GM19328 (cell line): ENCODE data around the gene ANKRD44.

Experiments used
- ATAC-seq: cut with Tn5 transposase; IDR thresholded peaks from one replicate; pipeline ENCODE4 v1.9.1; 2021; ENCODE audit warnings: mild to moderate bottlenecking, moderate library complexity; ENCODE audit not compliant: unreplicated experiment

Gene ANKRD44

GRCh38 chr2:196939371-196939770, 371.2 kb downstream of the ANKRD44 start:
- ATAC-seq: no peak
